ENCODE data around the gene FXYD5. TPM values are rescaled to one million over a fixed set of nuclear protein-coding genes. Genes with fewer than 3 reads are reported as not detected.
"Not testable (repeated sequence)": the region's sequence is repeated elsewhere in the genome, so short reads cannot be mapped to it uniquely, and the experiment has no call there.

The FXYD5 gene
- total RNA-seq, 1 donor, result 179 TPM

DNA sequence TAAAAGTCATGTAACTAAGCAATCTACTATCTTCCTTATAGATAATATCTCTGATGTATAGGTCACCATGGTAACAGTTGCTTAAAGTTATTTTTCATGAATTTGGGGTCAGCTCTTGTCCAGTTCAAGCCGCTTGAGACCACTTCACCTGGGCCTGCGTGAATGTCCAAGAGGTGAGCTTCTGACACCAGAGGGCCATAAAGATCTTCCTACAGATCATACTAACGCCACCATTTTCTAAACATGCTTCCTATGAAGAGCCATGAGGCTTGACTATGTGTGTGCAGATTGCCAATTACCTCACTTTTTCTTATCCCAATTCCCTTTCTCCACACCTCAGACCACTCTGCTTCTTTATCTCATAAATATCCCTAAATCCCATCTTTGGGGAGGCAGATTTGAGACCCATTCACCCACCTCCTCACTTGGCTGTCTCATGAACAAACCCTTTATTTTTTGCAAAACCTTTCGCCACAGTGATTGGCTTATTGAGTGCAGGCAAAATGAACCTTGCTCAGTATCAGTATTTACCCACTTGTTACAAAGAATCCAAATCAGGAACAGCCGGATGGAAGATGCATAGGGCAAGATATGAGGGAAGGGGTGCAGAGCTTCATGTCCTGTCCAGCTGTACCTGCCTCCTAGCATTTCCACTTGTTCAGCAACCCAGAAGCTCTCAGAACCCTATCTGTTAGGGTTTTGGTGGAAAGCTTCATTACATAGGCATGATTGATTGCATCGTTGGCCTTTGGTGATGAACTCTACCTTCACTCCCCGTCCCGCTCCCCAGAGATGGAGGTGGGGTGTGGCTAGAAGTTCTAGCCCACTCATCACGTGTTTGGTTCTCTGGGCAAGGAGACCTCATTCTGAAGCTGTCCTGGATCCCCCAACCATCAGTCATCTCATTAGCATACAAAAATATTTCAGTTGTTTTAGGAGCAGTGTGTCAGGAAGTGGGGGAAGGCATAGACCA lies 39.8 kb downstream of the FXYD5 start:
- H3K9me3 ChIP-seq (ENCODE audit: low read depth, low read length), result no peaks in the 10 kb centered on the region
- no peaks in the 10 kb centered on the region for H3K4me1 ChIP-seq (ENCODE audit: insufficient read depth, low read length)
- H3K27me3 ChIP-seq (ENCODE audit: insufficient read depth, low read length), result no peaks in the 10 kb centered on the region
- H3K4me3 ChIP-seq (ENCODE audit: low read length), result no peak overlapping the region

DNA sequence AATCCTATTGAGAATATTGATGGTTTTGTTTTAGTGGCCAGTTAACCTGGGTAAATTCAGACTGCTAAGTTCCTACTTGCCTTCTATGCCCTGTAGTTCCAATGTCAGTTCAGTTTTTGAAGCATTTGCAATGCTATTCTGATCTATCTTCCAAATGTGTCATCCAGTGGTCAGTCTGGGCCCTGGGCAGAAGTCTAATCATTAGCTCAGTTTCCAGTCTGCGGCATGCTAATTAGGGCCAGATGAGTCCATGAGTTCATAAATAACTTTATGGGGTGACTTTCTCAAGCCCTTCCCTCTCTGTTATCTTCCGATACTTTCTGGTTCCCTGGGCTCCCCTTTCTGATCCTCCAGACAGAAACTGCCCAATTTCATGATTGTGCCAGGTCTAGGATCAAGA lies 41.3 kb downstream of the FXYD5 start:
- Histone ChIP-seq H3K9me3 (ENCODE audit: low read depth, low read length) (no peaks in the 10 kb centered on the region), H3K4me3 (ENCODE audit: low read length) (no peak overlapping the region), H3K27me3 (ENCODE audit: insufficient read depth, low read length) (no peaks in the 10 kb centered on the region), H3K4me1 (ENCODE audit: insufficient read depth, low read length) (no peaks in the 10 kb centered on the region)

DNA sequence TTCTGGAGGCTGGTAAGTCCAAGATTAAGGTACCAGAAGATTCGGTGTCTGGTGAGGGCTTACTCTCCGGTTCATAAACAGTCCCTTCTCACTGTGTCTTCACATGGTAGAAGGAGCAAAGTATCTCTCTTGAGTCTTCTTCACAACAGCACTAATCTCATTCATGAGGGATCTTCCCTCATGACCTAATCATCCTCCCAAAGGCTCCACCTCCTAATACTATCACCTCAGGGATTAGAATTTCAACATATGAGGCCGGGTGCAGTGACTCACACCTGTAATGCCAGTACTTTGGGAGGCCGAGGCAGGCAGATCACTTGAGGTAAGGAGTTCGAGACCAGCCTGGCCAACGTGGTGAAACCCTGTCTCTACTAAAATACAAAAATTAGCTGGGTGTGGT lies 42.3 kb downstream of the FXYD5 start:
- not testable (repeated sequence) for H3K4me3 ChIP-seq (ENCODE audit: low read length); H3K27me3 ChIP-seq (ENCODE audit: insufficient read depth, low read length); H3K9me3 ChIP-seq (ENCODE audit: low read depth, low read length); H3K4me1 ChIP-seq (ENCODE audit: insufficient read depth, low read length)

DNA sequence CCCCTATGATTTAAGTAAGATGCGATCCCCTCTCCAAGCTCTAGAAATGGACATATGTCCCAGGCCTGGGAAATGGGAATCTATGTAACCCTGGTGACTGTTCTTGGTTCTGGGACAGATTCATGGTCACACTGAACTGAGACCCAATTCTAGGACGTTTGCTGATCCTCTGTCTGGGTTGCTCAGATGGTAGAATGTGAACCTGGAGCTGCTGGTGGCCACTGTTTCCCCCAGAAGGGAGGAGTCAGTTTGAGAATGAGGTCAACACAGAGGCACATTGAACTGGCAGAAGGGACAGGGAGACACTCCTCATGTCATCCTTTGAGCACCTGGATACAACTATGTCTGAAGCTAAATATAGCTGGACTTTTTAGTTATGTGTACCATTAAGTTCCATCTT lies 44.9 kb downstream of the FXYD5 start:
- no peaks in the 10 kb centered on the region for H3K27me3 ChIP-seq (ENCODE audit: insufficient read depth, low read length)
- peaks cover 14% of the 10 kb centered on the region for H3K4me1 ChIP-seq (ENCODE audit: insufficient read depth, low read length)
- H3K9me3 ChIP-seq (ENCODE audit: low read depth, low read length), result no peaks in the 10 kb centered on the region
- H3K4me3 ChIP-seq (ENCODE audit: low read length), result no peak overlapping the region

DNA sequence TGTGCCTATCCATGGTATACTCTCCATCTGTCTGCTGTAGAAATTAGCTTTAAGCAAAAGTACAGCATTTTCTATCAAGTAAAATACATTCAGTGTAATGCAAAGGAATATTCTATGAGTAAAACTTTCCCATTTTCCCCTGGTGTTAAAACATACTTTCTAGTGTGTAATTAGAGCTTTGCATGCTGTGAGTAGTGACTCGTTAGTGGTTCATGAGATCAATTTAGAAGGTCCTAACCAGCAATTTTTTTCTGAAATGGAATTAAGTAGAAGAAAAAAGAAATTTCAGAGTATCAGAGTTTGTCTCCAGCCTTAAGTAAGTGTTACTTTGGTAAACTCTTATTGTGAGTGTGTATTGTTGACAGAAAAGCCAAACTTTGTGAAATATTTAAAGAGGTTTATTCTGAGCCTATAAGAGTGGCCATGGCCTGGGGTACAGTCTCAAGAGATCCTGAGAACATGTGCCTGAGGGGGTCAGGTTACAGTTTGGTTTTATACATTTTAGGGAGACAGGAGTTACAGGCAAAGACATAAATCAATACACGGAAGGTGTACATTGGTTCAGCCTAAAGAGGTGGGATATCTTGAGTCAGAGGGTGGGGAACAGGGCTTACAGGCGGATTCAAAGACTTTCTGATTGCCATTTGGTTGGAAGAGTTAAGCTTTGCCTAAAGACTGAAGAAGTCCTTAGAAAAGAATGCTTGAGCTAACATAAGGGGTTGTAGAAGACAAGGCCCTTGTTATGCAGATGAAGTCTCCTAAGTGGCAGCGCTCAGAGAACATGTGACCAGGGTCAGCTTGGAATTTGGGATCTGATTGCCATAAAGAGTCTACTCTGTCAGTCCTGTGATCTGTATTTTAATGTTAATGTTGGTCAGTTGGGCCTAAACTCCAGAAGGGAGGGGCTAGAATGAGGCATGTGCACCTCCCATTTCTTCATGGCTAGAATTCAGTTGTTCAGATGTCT lies 48.5 kb downstream of the FXYD5 start:
- Histone ChIP-seq H3K4me3 (ENCODE audit: low read length) (no peak overlapping the region), H3K9me3 (ENCODE audit: low read depth, low read length) (no peaks in the 10 kb centered on the region), H3K27me3 (ENCODE audit: insufficient read depth, low read length) (no peaks in the 10 kb centered on the region), H3K4me1 (ENCODE audit: insufficient read depth, low read length) (peaks cover 49% of the 10 kb centered on the region)

DNA sequence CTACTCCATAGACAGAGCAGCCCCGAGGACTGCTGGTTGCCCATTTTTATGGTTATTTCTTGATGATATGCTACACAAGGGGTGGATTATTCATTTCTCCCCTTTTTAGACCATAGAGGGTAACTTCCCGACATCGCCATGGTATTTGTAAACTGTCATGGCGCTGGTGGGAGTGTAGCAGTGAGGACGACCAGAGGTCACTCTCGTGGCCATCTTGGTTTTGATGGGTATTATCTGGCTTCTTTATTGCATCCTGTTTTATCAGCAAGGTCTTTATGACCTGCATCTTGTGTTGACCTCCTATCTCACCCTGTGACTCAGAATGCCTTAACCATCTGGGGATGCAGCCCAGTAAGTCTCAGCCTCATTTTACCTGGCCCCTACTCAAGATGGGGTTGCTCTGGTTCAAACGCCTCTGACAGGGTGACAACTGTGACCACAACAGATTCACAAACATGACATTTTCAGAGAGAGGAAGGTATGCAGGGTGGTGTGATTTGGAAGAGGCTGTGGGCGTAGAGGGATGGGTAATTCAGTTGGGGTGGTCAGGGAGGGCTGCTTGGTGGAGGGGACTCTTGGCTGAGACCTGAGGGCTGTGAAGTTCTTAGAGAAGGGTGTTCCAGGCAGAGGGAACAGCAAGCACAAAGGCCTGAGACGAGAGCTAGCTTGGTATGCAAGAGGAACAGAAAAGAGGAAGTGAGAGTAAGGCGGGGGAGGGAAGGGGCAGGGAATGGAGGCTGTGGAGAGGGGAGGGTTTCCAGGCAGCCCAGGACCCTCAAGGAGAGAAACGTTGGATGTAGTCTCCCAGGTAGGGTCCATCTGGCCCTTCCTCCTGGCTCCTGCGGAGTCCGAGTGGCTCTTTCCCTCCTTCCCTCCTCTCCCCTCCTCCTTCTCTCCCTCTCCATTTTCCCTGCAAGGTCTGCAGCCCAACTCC lies 50.5 kb downstream of the FXYD5 start:
- peaks cover 66% of the 10 kb centered on the region for H3K4me1 ChIP-seq (ENCODE audit: insufficient read depth, low read length)
- H3K9me3 ChIP-seq (ENCODE audit: low read depth, low read length), result no peaks in the 10 kb centered on the region
- no peaks in the 10 kb centered on the region for H3K27me3 ChIP-seq (ENCODE audit: insufficient read depth, low read length)
- H3K4me3 ChIP-seq (ENCODE audit: low read length), result no peak overlapping the region

DNA sequence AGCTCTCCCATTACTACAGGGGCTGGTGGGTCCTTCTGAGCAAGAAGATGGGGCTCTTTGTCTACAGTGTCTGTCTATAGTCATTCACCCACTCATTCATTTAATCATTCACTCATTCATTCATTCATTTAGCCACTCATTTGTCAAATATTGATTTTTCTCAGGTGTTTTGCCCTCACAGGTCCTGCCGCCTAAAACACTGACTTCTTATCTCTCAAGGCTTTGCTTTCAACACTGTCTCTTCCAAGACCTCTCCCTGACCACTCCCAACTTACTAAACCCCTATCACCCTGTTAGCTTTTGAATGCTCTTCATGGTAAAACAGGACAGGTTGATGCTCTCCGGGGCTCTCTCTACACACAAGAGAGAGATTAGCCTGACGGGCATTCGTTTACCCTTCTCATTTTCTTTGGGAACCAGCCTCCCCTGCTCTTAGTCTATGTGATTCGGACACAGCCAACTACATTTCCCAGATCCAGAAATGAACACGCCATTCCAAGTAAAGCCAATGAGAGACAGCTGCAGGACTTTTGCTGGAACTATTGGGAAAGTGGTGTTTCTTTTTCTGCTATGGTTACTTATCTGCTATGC lies 51.3 kb downstream of the FXYD5 start:
- Histone ChIP-seq H3K9me3 (ENCODE audit: low read depth, low read length) (no peaks in the 10 kb centered on the region), H3K4me1 (ENCODE audit: insufficient read depth, low read length) (peaks cover 73% of the 10 kb centered on the region), H3K27me3 (ENCODE audit: insufficient read depth, low read length) (no peaks in the 10 kb centered on the region), H3K4me3 (ENCODE audit: low read length) (no peak overlapping the region)

DNA sequence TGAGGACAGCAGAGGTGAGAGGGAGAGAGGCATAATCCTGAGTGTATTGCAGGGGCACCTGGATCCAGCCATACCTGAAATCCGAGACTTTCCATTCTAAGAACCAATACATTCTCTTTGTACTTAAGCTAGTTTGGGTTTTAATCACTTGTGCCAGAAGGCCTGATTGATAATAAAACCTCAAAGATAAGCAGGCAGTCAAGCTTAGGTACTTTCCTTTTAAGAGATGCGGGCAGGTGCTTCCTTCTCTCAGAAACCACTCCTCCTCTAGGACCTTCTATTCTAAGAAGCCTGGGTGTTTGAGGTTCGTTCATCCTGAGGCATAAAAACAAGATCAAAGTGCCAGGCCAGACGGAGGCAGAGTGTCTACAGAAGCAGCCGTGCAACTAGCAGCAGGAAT lies 51.8 kb downstream of the FXYD5 start:
- Histone ChIP-seq H3K9me3 (ENCODE audit: low read depth, low read length) (no peaks in the 10 kb centered on the region), H3K4me3 (ENCODE audit: low read length) (no peak overlapping the region)

DNA sequence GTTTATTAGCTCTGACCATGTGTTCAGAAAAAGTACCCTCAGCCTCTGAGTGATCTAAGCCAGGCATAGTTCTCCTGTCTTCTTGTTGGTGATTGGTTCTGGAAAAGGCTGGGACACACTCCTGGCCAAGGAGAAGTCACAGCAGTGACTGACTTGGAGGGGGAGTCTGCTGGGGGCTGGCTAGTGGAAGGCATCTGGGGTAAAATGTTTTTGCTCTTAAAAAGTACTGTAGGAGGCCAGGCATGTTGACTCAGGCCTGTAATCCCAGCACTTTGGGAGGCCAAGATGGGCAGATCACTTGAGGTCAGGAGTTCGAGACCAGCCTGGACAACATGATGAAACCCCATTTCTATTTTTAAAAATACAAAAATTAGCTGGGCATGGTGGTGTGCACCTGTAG lies 52.3 kb downstream of the FXYD5 start:
- H3K27me3 ChIP-seq (ENCODE audit: insufficient read depth, low read length), result no peaks in the 10 kb centered on the region
- no peaks in the 10 kb centered on the region for H3K9me3 ChIP-seq (ENCODE audit: low read depth, low read length)
- no peak overlapping the region for H3K4me3 ChIP-seq (ENCODE audit: low read length)
- peaks cover 83% of the 10 kb centered on the region for H3K4me1 ChIP-seq (ENCODE audit: insufficient read depth, low read length)

More for the DNA sequence above, 51.8 kb downstream of the FXYD5 start:
- H3K27me3 ChIP-seq (ENCODE audit: insufficient read depth, low read length), result no peaks in the 10 kb centered on the region
- peaks cover 78% of the 10 kb centered on the region for H3K4me1 ChIP-seq (ENCODE audit: insufficient read depth, low read length)

DNA sequence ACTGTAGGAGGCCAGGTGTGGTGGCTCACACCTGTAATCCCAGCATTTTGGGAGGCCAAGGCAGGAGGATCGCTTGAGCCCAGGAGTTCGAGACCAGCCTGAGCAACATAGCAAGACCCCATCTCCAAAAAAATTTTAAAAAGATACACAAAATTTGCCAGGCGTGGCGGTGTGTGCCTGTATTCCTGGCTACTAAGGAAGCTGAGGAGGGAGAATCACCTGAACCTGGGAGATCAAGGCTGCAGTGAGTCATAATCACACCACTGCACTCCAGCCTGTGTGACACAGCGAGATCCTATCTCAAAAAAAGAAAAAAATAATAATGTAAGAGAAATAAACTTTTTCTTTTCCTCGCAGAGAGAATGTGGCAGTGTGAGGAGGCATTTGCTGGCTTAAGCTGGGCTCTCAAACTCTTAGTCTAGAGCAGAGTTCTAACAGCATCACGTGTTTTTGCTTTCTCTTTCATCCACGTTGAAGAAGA lies 52.9 kb downstream of the FXYD5 start:
- no peaks in the 10 kb centered on the region for H3K27me3 ChIP-seq (ENCODE audit: insufficient read depth, low read length)
- peaks cover 89% of the 10 kb centered on the region for H3K4me1 ChIP-seq (ENCODE audit: insufficient read depth, low read length)
- H3K4me3 ChIP-seq (ENCODE audit: low read length), result no peak overlapping the region
- no peaks in the 10 kb centered on the region for H3K9me3 ChIP-seq (ENCODE audit: low read depth, low read length)

DNA sequence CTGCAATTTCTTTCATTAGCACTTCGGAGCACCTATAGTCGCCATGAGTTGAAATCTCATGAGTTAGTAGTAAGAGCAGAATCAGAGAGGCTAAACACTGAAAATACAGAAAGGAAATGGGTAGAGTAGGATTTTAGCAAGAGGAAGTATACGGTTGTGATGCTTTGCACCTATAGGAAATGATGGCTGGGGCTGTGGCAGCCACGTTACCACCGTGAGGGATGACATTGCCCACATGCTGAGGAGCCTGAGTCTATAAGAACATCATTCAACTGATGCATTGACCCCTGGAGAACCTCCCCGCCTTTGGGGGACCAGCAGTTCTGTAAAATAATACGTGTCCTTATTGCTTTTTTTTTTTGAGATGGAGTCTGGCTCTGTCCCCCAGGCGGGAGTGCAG lies 53.6 kb downstream of the FXYD5 start:
- Histone ChIP-seq H3K4me1 (ENCODE audit: insufficient read depth, low read length) (peaks cover 95% of the 10 kb centered on the region), H3K9me3 (ENCODE audit: low read depth, low read length) (no peaks in the 10 kb centered on the region), H3K4me3 (ENCODE audit: low read length) (no peak overlapping the region), H3K27me3 (ENCODE audit: insufficient read depth, low read length) (no peaks in the 10 kb centered on the region)

DNA sequence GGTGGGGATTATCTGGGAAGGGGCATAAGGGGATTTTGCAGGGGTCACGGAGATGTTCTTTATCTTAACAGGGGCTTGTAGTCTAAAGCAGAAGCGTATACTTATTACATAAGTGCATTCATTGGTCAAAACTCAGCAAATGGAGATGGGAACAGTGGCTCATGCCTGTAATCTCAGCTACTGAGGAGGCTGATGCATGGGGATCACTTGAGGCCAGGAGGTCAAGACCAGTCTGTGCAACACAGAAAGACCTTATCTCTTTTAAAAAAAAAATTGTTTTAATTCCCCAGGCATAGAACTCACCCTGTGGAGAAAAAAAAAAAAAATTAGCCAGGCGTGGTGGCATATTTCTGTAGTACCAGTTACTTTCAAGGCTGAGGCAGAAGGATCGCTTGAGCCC lies 55.1 kb downstream of the FXYD5 start:
- Histone ChIP-seq H3K9me3 (ENCODE audit: low read depth, low read length) (no peaks in the 10 kb centered on the region), H3K4me3 (ENCODE audit: low read length) (no peak overlapping the region), H3K4me1 (ENCODE audit: insufficient read depth, low read length) (peaks cover 95% of the 10 kb centered on the region), H3K27me3 (ENCODE audit: insufficient read depth, low read length) (no peaks in the 10 kb centered on the region)

DNA sequence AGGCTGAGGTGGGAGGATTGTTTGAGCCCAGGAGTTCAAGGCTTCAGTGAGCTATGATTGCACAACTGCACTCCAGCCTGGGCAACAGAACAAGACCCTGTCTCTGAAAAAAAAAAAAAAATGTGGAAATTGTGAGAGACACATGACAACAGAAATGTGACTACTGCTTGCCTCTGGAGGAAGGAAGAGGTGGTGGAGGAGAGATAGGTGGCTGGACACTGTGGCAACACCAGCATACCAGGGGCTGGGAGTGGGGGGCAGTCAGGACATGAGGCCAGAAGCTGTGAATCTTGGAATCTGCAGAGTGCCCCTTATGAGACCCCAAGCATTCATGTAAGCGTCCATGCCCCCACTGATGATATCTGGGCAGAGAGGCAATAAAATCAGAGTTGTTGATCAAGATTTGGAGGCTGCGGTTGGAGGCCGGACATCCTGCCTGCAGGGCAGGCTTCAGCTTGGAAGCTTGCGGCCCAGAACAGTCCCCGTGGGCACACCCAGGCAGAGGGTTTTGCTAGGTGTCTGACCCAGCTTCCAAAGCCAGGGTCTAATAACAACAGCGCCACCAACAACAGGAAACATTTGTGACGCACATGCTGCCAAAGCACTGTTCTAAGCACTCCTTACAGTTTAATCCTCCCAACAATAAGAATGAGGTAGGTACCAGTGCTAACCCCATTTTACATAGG lies 57.2 kb downstream of the FXYD5 start:
- peaks cover 95% of the 10 kb centered on the region for H3K4me1 ChIP-seq (ENCODE audit: insufficient read depth, low read length)
- H3K27me3 ChIP-seq (ENCODE audit: insufficient read depth, low read length), result no peaks in the 10 kb centered on the region
- H3K4me3 ChIP-seq (ENCODE audit: low read length), result no peak overlapping the region
- H3K9me3 ChIP-seq (ENCODE audit: low read depth, low read length), result no peaks in the 10 kb centered on the region
